SK-N-MC (cell line): ENCODE measurements around the gene JAKMIP1.

ENCODE experiments used
- EZH2 ChIP-seq: fragments of 200-600 bp; sonication (generic); IDR thresholded peaks from one replicate; pipeline ENCODE4 v1.6.1; 2017; ENCODE audit warnings: antibody characterized with exemption
- FOXP2 ChIP-seq: optimal IDR thresholded peaks from 2 replicates; pipeline ENCODE3; 2011; ENCODE audit warnings: mild to moderate bottlenecking, moderate library complexity; ENCODE audit not compliant: insufficient read depth; ENCODE audit errors: extremely low read length, control extremely low read depth
- POLR2AphosphoS5 ChIP-seq: IDR thresholded peaks from 2 replicates; pipeline ENCODE4 v1.6.1; 2012; ENCODE audit warnings: mild to moderate bottlenecking, low read depth, low read length, borderline replicate concordance

- TF ChIP-seq EZH2 (no peak), POLR2AphosphoS5 (no peak), FOXP2 (no peak)
Observed at GRCh38 chr4:6049985-6050384, 150.4 kb downstream of the JAKMIP1 start.
